SU-DHL-6 (cell line): ENCODE measurements around the gene AADACL3.

Source experiments
- EZH2phosphoT487 ChIP-seq: fragments of 200-600 bp; sonication (generic), shearing (Covaris generic); conservative IDR thresholded peaks from 2 replicates; pipeline ENCODE4 v1.6.1; 2018; ENCODE audit warnings: mild to moderate bottlenecking, antibody characterized with exemption, low read length, moderate library complexity, mixed read lengths
- TF ChIP-seq, protein P1 (sequence below): fragments of 200-600 bp; sonication (generic); IDR thresholded peaks from one replicate; pipeline ENCODE4 v1.5.1; 2017; ENCODE audit warnings: antibody characterized with exemption, mild to moderate bottlenecking, low read length, moderate library complexity; ENCODE audit not compliant: insufficient read depth, poor library complexity, severe bottlenecking

- TF ChIP-seq, protein P1, sequence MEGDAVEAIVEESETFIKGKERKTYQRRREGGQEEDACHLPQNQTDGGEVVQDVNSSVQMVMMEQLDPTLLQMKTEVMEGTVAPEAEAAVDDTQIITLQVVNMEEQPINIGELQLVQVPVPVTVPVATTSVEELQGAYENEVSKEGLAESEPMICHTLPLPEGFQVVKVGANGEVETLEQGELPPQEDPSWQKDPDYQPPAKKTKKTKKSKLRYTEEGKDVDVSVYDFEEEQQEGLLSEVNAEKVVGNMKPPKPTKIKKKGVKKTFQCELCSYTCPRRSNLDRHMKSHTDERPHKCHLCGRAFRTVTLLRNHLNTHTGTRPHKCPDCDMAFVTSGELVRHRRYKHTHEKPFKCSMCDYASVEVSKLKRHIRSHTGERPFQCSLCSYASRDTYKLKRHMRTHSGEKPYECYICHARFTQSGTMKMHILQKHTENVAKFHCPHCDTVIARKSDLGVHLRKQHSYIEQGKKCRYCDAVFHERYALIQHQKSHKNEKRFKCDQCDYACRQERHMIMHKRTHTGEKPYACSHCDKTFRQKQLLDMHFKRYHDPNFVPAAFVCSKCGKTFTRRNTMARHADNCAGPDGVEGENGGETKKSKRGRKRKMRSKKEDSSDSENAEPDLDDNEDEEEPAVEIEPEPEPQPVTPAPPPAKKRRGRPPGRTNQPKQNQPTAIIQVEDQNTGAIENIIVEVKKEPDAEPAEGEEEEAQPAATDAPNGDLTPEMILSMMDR: no peak
- no peak for TF ChIP-seq EZH2phosphoT487
These were observed 23.0 kb downstream of the AADACL3 start for GRCh38 chr1:12738934-12739333.
